Ovary (tissue), 9 donors: ENCODE data around the gene ALKBH6. TPM values are rescaled to one million over a fixed set of nuclear protein-coding genes. Genes with fewer than 3 reads are reported as not detected.

Source experiments
- DNase-seq, 5 donors: peaks; one replicate each; pipeline ENCODE4 v3.0.0-alpha.2; 2019 to 2020
- H3K27ac ChIP-seq, 2 donors: fragments of 200-600 bp; one replicate each; pipeline versions ENCODE4 v1.5.1 to v1.8.0; 2019 to 2022
- H3K27me3 ChIP-seq: fragments of 200-600 bp; one replicate; pipeline ENCODE4 v1.8.0; 2022
- H3K36me3 ChIP-seq: fragments of 200-600 bp; sonication (generic); one replicate; pipeline ENCODE4 v1.5.1; 2019
- H3K4me1 ChIP-seq: one replicate; pipeline ENCODE4 v1.8.1; 2013; ENCODE audit warnings: mild to moderate bottlenecking, moderate library complexity; ENCODE audit not compliant: insufficient read depth
- H3K4me3 ChIP-seq: fragments of 200-600 bp; sonication (generic); one replicate; pipeline ENCODE4 v1.5.1; 2017
- H3K9me3 ChIP-seq, 2 donors: fragments of 200-600 bp in 1 of 2; sonication (generic) in 1 of 2; one replicate each; pipeline versions ENCODE4 v1.5.1 to v1.8.1; 2013 to 2019; ENCODE audit warnings: mild to moderate bottlenecking in 1 of 2, moderate library complexity in 1 of 2
- EP300 ChIP-seq: sonication (generic); formaldehyde crosslinking; IDR thresholded peaks from one replicate; pipeline ENCODE4 v1.6.1; 2017; ENCODE audit warnings: antibody characterized with exemption
- POLR2A ChIP-seq: fragments of 450-650 bp; IDR thresholded peaks from one replicate; pipeline ENCODE4 v1.6.1; 2017; ENCODE audit warnings: antibody characterized with exemption, mild to moderate bottlenecking, moderate library complexity
- WGBS, 3 donors: extraction: QIAGEN DNeasy Blood & Tissue Kit in 1 of 3; methylation state at CpG; one replicate each; pipeline versions ENCODE4 v1.1.5 to v1.1.7; 2013 to 2017; 5-methylcytosine and 5-hydroxymethylcytosine counted together
- intact Hi-C, 4 donors: fragments of 100-400 bp; cut with DNase I; formaldehyde crosslinking; loops; one replicate each; pipeline versions ENCODE4 v1.11.0 to v1.15.1; 2022 to 2023
- polyA plus RNA-seq, 2 donors: library from polyadenylated mRNA; stranded (reverse); fragments of 200-250 nt in 1 of 2; fragments of 350-450 nt in 1 of 2; fragmentation: Illumina TruSeq in 1 of 2; extraction: RNeasy Lipid Tissue Mini Kit (QIAGEN cat#74804) in 1 of 2; gene quantifications; one replicate each; pipeline ENCODE4 v1.2.3, GENCODE V29; 2013 to 2014
- total RNA-seq, 7 donors: library from RNA; depleted of rRNA in 2 of 7; stranded (reverse); fragments of >200 nt in 2 of 7; fragmentation: NEBNext Ultra II Directional in 3 of 7; extraction: Animal tissue kit (Norgen Biotek cat#: 25700) in 3 of 7; gene quantifications; one replicate each; pipeline versions ENCODE4 v1.1.0 to v1.2.4, GENCODE V29; 2016 to 2023
- TF ChIP-seq, protein P1 (sequence below), 3 donors: fragments of 450-650 bp in 2 of 3; fragments of 200-600 bp in 1 of 3; IDR thresholded peaks; one replicate each; pipeline versions ENCODE4 v1.5.1 to v1.8.0; 2016 to 2022; ENCODE audit warnings: antibody characterized with exemption in 3 of 3, mild to moderate bottlenecking in 1 of 3
- donor health status: DM: no; HTN: no; CAD: no; lungs with moderate emphysema.
- donor health status: DM: no; HTN: no; CAD: no.
- donor health status: Bipolar disorder and iron deficiency.
- donor health status: DM: yes; HTN: yes; CAD: no.
- donor health status: DM: no; HTN: no; CAD: no.
- donor health status: DM: yes; HTN: yes; CAD: no.

Gene ALKBH6
- total and polyA plus RNA-seq, 9 donors = 12.7 to 25.5 (median 18.3) TPM

GRCh38 chr19:36027696-36028095 lies 13.7 kb upstream of the ALKBH6 start:
- 92 to 94% (median 93%) methylated on average over 6 of the region's 6 CpGs for WGBS, 3 donors
- H3K27ac ChIP-seq = no peak overlapping the region

DNA sequence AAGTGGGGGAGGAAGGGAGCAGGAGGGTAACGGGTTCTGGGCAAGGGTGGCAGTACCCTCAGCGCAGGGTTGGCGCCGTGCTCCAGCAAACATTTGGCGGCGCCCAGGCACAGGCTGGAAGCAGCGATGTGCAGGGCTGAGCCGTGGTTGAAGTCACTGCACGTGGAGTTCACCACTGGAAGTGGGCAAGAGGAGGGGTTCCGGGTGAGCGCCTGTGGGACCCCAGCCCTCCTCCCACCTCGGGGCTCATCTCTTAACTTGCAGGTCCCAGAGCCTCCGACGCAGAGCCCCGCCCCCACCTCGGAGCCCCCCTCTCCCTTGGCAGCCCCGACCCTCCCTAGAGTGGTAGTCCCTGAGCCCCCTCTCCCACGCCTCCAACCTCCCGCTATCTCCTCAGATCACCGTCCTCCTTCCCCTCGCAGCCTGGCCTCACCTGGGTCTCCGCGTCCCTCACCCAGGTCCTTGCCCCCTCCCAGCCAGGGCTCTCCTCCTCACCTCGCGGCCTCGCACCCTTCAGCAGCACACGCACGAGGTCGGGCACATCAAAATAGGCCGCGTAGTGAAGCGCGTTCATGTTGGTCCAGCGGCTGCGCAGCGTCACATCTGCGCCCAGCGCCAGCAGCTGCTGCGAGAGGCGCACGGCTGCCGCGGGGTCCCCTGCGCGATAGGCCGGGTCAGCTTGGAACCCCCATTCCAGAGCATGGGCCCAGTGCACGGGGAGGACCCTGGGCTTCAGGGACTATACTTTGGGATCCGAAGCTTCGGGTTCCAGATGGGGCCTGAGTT lies 12.3 kb upstream of the ALKBH6 start:
- no peaks in the 10 kb centered on the region for H3K4me1 ChIP-seq
- 88 to 92% (median 90%) methylated on average over 45 to 49 of the region's 49 CpGs for WGBS, 3 donors
- H3K36me3 ChIP-seq = no peaks in the 10 kb centered on the region
- no peak for TF ChIP-seq EP300
- TF ChIP-seq POLR2A = no peak
- TF ChIP-seq, protein P1, sequence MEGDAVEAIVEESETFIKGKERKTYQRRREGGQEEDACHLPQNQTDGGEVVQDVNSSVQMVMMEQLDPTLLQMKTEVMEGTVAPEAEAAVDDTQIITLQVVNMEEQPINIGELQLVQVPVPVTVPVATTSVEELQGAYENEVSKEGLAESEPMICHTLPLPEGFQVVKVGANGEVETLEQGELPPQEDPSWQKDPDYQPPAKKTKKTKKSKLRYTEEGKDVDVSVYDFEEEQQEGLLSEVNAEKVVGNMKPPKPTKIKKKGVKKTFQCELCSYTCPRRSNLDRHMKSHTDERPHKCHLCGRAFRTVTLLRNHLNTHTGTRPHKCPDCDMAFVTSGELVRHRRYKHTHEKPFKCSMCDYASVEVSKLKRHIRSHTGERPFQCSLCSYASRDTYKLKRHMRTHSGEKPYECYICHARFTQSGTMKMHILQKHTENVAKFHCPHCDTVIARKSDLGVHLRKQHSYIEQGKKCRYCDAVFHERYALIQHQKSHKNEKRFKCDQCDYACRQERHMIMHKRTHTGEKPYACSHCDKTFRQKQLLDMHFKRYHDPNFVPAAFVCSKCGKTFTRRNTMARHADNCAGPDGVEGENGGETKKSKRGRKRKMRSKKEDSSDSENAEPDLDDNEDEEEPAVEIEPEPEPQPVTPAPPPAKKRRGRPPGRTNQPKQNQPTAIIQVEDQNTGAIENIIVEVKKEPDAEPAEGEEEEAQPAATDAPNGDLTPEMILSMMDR (IDR thresholded peaks at IDR 0.05) = no peak
- H3K9me3 ChIP-seq = no peaks in the 10 kb centered on the region
- intact Hi-C loops = no loop called here
- DNase-seq = no peak
- no peak overlapping the region for H3K27ac ChIP-seq
- no peak overlapping the region for H3K4me3 ChIP-seq
- no peaks in the 10 kb centered on the region for H3K27me3 ChIP-seq

More at GRCh38 chr19:36027696-36028095, 13.7 kb upstream of the ALKBH6 start:
- H3K27me3 ChIP-seq = no peaks in the 10 kb centered on the region
- no peak for TF ChIP-seq EP300
- TF ChIP-seq POLR2A = no peak
- TF ChIP-seq, protein P1 (IDR thresholded peaks at IDR 0.05) = no peak
- H3K9me3 ChIP-seq = no peaks in the 10 kb centered on the region
- H3K36me3 ChIP-seq = no peaks in the 10 kb centered on the region
- intact Hi-C loops = no loop called here
- H3K4me3 ChIP-seq = no peak overlapping the region
- H3K4me1 ChIP-seq = no peaks in the 10 kb centered on the region
- DNase-seq = no peak

GRCh38 chr19:36025541-36025940 lies 11.5 kb upstream of the ALKBH6 start:
- intact Hi-C loops = no loop called here
- WGBS, 3 donors = 60 to 80% (median 69%) methylated on average over 1 of the region's 1 CpG
- no peak overlapping the region for H3K4me3 ChIP-seq
- H3K27ac ChIP-seq = no peak overlapping the region
- H3K27me3 ChIP-seq = no peaks in the 10 kb centered on the region
- no peaks in the 10 kb centered on the region for H3K4me1 ChIP-seq
- DNase-seq = no peak
- no peaks in the 10 kb centered on the region for H3K9me3 ChIP-seq
- no peak for TF ChIP-seq POLR2A
- TF ChIP-seq, protein P1 (IDR thresholded peaks at IDR 0.05) = no peak
- no peak for TF ChIP-seq EP300
- no peaks in the 10 kb centered on the region for H3K36me3 ChIP-seq

DNA sequence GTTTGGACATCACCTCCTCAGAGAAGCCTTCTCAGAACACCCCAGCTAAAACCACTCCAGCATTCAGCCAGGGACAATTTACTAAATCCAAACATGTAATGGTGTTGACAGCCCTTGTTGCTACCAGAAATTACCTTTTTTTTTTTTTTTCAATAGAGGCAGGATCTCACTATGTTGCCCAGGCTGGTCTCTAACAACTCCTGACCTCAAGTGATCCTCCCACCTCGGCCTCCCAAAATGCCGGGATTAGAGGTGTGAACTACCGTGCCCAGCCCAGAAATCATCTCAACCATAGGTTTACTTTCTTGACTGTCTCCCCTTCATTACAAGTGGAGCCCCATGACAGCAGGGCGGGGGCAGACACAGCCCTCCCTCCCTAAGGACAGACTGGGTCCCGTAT lies 9.4 kb upstream of the ALKBH6 start:
- no peaks in the 10 kb centered on the region for H3K36me3 ChIP-seq
- intact Hi-C loops = no loop called here
- no peak for TF ChIP-seq EP300
- TF ChIP-seq, protein P1 (IDR thresholded peaks at IDR 0.05) = no peak
- TF ChIP-seq POLR2A = no peak
- no peaks in the 10 kb centered on the region for H3K27me3 ChIP-seq
- WGBS, 3 donors = 88 to 93% (median 91%) methylated on average over 5 of the region's 5 CpGs
- H3K9me3 ChIP-seq = no peaks in the 10 kb centered on the region
- no peak for DNase-seq
- no peak overlapping the region for H3K4me3 ChIP-seq
- H3K27ac ChIP-seq = no peak overlapping the region
- no peaks in the 10 kb centered on the region for H3K4me1 ChIP-seq
